ENCODE results near the gene CLRN1.

The CLRN1 gene

DNA sequence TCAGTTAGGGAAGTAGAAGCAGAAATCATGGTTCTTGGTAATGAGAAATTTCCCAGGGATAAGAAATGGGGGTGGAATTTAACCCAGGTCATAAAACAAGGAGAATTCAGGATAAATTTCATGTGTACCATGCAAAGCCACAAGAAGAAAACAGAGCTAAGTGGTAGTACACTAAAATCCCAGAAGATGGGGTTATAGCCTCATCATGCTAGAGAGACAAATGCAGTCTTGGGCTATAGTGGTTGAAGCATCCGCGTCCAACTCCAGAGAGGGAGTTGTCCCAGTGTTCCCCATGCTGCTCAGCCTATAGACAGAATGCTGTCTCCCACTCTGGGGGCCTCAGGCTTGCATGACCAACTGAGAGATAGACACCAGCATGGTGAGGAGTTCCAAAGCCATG is 36.2 kb upstream of the CLRN1 start:
- TF ChIP-seq, protein P1, sequence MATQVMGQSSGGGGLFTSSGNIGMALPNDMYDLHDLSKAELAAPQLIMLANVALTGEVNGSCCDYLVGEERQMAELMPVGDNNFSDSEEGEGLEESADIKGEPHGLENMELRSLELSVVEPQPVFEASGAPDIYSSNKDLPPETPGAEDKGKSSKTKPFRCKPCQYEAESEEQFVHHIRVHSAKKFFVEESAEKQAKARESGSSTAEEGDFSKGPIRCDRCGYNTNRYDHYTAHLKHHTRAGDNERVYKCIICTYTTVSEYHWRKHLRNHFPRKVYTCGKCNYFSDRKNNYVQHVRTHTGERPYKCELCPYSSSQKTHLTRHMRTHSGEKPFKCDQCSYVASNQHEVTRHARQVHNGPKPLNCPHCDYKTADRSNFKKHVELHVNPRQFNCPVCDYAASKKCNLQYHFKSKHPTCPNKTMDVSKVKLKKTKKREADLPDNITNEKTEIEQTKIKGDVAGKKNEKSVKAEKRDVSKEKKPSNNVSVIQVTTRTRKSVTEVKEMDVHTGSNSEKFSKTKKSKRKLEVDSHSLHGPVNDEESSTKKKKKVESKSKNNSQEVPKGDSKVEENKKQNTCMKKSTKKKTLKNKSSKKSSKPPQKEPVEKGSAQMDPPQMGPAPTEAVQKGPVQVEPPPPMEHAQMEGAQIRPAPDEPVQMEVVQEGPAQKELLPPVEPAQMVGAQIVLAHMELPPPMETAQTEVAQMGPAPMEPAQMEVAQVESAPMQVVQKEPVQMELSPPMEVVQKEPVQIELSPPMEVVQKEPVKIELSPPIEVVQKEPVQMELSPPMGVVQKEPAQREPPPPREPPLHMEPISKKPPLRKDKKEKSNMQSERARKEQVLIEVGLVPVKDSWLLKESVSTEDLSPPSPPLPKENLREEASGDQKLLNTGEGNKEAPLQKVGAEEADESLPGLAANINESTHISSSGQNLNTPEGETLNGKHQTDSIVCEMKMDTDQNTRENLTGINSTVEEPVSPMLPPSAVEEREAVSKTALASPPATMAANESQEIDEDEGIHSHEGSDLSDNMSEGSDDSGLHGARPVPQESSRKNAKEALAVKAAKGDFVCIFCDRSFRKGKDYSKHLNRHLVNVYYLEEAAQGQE (IDR thresholded peaks at IDR 0.05; ENCODE audit: insufficient read depth in 1 of 2, low read depth in 2 of 2, low read length in 2 of 2) = no peak
- TF ChIP-seq SIN3A (IDR thresholded peaks at IDR 0.05; ENCODE audit: borderline replicate concordance, insufficient read depth, low read length) (no peak), POLR2AphosphoS5 (IDR thresholded peaks at IDR 0.05; ENCODE audit: low read depth, low read length) (no peak)

DNA sequence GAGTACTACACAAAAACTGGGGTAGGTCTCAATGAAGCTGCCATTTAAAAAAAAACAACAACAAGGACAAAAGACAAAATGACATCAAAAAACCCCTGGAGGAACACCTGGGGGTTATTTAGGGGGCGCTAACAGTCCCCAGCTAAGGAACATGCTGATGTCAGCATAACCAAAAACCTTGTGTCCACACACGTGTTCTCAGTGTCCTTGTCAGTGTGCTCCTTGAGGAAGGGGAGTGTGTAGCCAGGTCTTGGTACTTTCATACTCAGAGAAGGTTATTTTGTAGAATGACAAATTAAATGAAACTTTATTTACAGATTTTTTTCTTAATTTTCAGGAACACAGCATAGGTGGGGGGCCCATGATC is 31.2 kb upstream of the CLRN1 start:
- no peak for TF ChIP-seq TAF1 (IDR thresholded peaks at IDR 0.05; ENCODE audit: borderline replicate concordance, insufficient read depth, low read length)
- TF ChIP-seq, protein P1 (IDR thresholded peaks at IDR 0.05; ENCODE audit: insufficient read depth in 1 of 2, low read depth in 2 of 2, low read length in 2 of 2) = no peak
- TF ChIP-seq FOXP2 (optimal IDR thresholded peaks at IDR 0.05; ENCODE audit: borderline replicate concordance, extremely low read depth, extremely low read length, insufficient read depth) = no peak

DNA sequence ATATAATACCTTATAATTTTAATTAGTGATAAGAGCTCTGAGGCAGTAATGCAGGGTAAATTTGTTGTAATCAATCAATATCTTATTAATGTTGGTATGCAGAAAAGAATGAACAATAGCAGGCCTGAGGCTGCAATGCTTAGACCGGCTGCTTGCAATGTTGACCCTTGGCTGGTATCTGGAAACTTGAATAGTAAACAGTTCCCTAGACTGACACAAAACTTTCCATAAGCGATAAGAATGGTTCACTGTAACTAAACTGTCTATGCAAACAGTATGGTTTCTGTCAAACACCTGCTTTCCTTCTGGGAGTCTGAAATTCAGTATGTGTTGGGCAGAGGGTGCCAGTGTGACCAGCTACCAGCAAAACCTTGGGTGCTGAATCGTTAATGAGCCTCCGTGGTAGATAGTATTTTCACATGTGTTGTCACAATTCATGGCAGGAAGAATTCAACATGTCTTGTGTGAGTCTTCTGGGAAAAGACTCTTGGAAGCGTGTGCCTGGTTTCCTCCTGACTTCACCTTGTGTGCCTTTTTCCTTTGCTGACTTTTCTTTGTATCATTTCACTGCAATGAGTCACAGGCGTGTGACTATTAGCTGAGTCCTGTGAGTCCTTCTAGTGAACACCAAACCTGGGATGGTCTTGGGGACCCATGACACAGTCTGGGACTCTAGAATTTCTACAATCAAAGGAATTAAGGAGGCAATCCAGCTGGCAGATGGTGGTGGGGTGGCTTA is 30.7 kb upstream of the CLRN1 start:
- TF ChIP-seq, protein P1 (IDR thresholded peaks at IDR 0.05; ENCODE audit: insufficient read depth in 1 of 2, low read depth in 2 of 2, low read length in 2 of 2) = no peak
- TF ChIP-seq POLR2AphosphoS5 (IDR thresholded peaks at IDR 0.05; ENCODE audit: low read depth, low read length) (no peak), FOXP2 (optimal IDR thresholded peaks at IDR 0.05; ENCODE audit: borderline replicate concordance, extremely low read depth, extremely low read length, insufficient read depth) (no peak), SIN3A (IDR thresholded peaks at IDR 0.05; ENCODE audit: borderline replicate concordance, insufficient read depth, low read length) (no peak), TAF1 (IDR thresholded peaks at IDR 0.05; ENCODE audit: borderline replicate concordance, insufficient read depth, low read length) (no peak)

DNA sequence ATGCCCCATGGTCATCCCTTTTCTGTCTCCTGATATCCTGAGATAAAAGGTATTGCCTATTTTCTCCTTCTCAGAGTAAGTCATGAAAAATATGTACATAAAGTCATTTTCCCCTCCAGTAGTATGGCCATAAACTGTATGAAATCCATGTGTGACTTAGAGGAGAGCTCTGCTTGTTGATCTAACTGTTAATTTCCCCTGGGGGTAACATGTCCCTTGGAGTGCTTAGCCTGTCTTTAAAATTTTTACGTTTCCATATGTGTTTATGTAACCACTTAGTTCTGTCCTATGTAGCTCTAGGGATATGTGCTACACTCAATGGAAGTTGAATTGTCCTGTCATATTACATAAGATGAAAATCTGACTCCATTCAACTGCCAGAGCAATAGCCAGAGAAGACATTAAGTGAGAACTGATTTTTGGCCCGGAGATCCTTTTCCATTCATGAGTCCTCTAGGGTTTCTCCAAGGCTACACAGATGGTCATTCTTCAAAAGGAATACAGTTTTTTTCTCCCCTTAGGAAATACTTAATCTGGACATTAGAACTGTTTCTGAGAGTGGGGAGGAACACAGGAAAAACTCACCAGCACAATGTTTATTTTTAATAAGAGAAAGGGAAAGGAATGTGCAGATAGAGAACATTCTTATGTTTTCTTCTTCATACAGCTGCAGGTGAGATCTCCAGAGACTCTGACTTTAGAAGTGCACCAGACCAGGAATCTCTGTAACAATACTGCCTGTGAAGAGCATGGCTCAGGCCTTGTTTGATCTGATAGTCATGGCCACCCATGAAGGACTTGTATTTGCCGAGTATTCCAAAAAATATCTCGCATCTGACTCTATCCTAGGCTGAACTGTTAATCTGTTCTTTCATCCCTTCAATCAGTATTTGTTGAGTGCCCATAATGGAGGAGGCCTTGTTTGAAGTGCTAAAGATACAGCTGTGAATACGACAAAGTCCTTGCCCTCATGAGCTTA is 29.8 kb upstream of the CLRN1 start:
- TF ChIP-seq TAF1 (IDR thresholded peaks at IDR 0.05; ENCODE audit: borderline replicate concordance, insufficient read depth, low read length) = no peak
- TF ChIP-seq SIN3A (IDR thresholded peaks at IDR 0.05; ENCODE audit: borderline replicate concordance, insufficient read depth, low read length) = no peak
- TF ChIP-seq POLR2AphosphoS5 (IDR thresholded peaks at IDR 0.05; ENCODE audit: low read depth, low read length) = no peak
- TF ChIP-seq, protein P1 (IDR thresholded peaks at IDR 0.05; ENCODE audit: insufficient read depth in 1 of 2, low read depth in 2 of 2, low read length in 2 of 2) = no peak
- TF ChIP-seq FOXP2 (optimal IDR thresholded peaks at IDR 0.05; ENCODE audit: borderline replicate concordance, extremely low read depth, extremely low read length, insufficient read depth) = no peak
